ENCODE results near the gene STAC3.

The STAC3 gene

DNA sequence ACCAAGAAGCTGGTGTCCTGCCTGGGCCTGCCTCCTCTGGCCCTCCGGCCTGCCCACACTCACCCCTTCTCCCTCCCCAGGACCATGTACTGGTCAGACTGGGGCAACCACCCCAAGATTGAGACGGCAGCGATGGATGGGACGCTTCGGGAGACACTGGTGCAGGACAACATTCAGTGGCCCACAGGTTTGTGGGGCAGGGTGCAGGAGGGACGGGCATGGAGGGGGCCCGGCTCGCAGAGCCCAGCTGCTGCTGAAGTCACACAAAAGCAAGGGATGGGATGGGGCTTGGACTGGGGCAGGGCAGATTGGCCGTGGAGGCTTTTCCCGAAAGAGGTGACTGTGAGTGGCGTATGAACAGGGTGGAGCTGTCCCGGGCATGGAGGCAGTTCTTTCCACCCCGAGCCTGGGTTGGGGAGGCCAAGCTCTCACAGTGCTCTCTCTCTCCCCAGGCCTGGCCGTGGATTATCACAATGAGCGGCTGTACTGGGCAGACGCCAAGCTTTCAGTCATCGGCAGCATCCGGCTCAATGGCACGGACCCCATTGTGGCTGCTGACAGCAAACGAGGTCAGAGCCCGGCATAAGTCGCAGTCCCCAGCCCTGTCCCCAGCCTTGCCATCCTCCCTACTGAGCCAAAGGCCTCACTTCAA, 42.2 kb downstream of the STAC3 start:
- DNase-seq (ENCODE audit: extremely low read depth, low read depth): no peak
- no peak overlapping the region for H3K4me3 ChIP-seq (replicated peaks; ENCODE audit: low read depth, low read length)
- TF ChIP-seq, protein P1, sequence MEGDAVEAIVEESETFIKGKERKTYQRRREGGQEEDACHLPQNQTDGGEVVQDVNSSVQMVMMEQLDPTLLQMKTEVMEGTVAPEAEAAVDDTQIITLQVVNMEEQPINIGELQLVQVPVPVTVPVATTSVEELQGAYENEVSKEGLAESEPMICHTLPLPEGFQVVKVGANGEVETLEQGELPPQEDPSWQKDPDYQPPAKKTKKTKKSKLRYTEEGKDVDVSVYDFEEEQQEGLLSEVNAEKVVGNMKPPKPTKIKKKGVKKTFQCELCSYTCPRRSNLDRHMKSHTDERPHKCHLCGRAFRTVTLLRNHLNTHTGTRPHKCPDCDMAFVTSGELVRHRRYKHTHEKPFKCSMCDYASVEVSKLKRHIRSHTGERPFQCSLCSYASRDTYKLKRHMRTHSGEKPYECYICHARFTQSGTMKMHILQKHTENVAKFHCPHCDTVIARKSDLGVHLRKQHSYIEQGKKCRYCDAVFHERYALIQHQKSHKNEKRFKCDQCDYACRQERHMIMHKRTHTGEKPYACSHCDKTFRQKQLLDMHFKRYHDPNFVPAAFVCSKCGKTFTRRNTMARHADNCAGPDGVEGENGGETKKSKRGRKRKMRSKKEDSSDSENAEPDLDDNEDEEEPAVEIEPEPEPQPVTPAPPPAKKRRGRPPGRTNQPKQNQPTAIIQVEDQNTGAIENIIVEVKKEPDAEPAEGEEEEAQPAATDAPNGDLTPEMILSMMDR (IDR thresholded peaks at IDR 0.05; ENCODE audit: low read depth, low read length, missing control alignments): no peak

DNA sequence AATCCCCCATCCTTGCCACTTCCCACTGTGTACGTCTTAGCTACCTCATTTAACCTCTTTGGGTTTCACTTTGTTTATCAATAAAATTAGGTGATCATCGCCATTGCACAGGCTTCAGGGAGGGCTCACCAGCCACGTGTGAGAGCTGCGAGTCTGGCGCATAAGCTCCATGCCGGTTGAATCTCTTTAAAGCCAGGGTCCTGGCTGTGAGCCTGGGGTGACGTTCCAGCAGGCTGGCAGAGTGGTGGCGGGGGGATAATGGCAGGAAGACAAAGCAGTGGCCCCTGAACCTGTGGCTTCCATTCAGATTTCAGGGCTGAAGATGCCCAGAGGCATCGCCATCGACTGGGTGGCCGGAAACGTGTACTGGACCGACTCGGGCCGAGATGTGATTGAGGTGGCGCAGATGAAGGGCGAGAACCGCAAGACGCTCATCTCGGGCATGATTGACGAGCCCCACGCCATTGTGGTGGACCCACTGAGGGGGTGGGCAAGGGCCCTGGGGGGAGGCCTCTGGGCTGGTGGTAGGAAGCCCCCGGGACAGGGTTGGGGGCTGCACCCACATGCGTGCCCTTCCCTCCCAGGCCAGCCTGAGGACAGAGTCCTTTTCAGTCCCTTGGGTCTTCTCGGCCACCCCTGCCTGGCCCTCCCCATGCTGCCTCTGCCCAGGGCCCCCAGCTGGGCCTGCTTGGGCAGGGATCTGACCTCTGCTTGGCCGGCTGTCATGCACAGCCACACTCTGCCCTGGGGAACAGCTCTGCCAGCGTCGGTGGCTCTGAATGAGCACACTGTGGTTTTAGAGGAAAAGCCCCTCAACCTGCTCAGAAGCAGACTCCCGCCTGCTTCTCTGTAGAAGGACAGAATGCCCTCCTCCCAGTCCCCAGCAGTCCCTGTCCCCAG, 43.0 kb downstream of the STAC3 start:
- no peak for DNase-seq (ENCODE audit: extremely low read depth, low read depth)
- TF ChIP-seq, protein P1 (IDR thresholded peaks at IDR 0.05; ENCODE audit: low read depth, low read length, missing control alignments): no peak
- H3K4me3 ChIP-seq (replicated peaks; ENCODE audit: low read depth, low read length): no peak overlapping the region

DNA sequence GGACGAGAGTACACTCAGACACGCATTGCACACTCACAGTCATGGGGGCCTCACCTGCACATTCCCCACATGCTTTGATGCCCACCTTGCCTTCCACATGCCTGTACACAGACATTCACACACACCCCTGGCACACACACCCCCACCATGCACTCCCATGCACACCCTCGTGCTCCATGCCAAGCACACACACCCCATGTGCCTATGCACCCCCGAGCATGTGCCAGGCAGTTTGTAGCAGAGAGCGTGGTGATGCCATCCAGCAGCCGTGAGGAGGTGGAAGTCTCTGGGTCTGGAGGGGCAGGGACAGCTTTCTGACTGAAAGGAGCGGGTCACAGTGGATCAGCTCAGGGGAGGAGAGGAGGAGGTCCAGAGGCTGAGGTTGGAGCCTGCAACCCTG, 45.1 kb downstream of the STAC3 start:
- TF ChIP-seq, protein P1 (IDR thresholded peaks at IDR 0.05; ENCODE audit: low read depth, low read length, missing control alignments): no peak
- DNase-seq (ENCODE audit: extremely low read depth, low read depth): no peak
- H3K4me3 ChIP-seq (replicated peaks; ENCODE audit: low read depth, low read length): no peak overlapping the region

DNA sequence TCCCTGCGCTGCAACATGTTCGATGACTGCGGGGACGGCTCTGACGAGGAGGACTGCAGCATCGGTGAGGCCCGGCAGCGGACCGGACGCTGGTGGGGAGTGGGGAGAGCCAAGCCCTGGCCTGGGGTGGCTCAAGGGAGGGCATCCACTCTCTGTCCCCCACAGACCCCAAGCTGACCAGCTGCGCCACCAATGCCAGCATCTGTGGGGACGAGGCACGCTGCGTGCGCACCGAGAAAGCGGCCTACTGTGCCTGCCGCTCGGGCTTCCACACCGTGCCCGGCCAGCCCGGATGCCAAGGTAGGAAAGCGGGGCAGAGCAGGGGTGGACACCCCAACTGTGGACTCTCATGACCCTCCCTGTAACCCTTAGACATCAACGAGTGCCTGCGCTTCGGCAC, 45.8 kb downstream of the STAC3 start:
- TF ChIP-seq, protein P1 (IDR thresholded peaks at IDR 0.05; ENCODE audit: low read depth, low read length, missing control alignments): no peak
- no peak overlapping the region for H3K4me3 ChIP-seq (replicated peaks; ENCODE audit: low read depth, low read length)
- DNase-seq (ENCODE audit: extremely low read depth, low read depth): no peak

DNA sequence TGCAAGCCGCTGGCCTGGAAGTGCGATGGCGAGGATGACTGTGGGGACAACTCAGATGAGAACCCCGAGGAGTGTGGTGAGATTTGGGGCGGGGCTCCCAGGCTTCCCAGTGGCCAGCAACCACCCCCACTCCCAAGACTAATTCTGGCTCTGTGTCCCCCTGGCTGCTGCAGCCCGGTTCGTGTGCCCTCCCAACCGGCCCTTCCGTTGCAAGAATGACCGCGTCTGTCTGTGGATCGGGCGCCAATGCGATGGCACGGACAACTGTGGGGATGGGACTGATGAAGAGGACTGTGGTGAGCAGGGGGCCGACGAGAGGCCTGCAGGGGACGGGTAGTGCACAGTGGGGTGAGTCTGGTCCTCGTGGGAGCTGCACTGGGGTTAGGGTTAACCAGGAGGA, 46.5 kb downstream of the STAC3 start:
- TF ChIP-seq, protein P1 (IDR thresholded peaks at IDR 0.05; ENCODE audit: low read depth, low read length, missing control alignments): no peak
- no peak for DNase-seq (ENCODE audit: extremely low read depth, low read depth)

GRCh38 chr12:57203791-57204190, 47.2 kb downstream of the STAC3 start:
- no peak overlapping the region for H3K4me3 ChIP-seq (replicated peaks; ENCODE audit: low read depth, low read length)
- DNase-seq (ENCODE audit: extremely low read depth, low read depth): no peak
- TF ChIP-seq, protein P1 (IDR thresholded peaks at IDR 0.05; ENCODE audit: low read depth, low read length, missing control alignments): no peak

More for the DNA sequence above, 46.5 kb downstream of the STAC3 start:
- H3K4me3 ChIP-seq (replicated peaks; ENCODE audit: low read depth, low read length): no peak overlapping the region

Measured in HFF-Myc (cell line).